Measurements from ENCODE around the gene SRRT. TPM values are rescaled to one million over a fixed set of nuclear protein-coding genes. Genes with fewer than 3 reads are reported as not detected.

Gene SRRT
- total and polyA plus RNA-seq, 2 of the 4 experiments (the other 2 are of a cell fraction) = 41.4 to 93.5 TPM

- Histone ChIP-seq H4K5ac (ENCODE audit: low read depth, low read length) (no peak overlapping the region), H2AFZ (replicated peaks; ENCODE audit: low read length, poor library complexity) (no peak overlapping the region), H3K27ac (ENCODE audit: insufficient read depth, low read length) (no peak overlapping the region), H3K23ac (ENCODE audit: low read depth, low read length) (no peak overlapping the region), H3K56ac (ENCODE audit: extremely low read depth, insufficient read depth, low read length) (no peak overlapping the region), H3K79me1 (ENCODE audit: low read depth in 1 of 2, low read length in 2 of 2) (peaks cover 0 to 5% of the 10 kb centered on the region in 2 experiments; a peak in 1 of 4 replicates), H2BK120ac (ENCODE audit: low read depth, low read length) (no peak overlapping the region), H3K18ac (ENCODE audit: low read depth, low read length) (no peak overlapping the region), H3K9me3 (ENCODE audit: control insufficient read depth, insufficient read depth, low read length) (no peaks in the 10 kb centered on the region), H2AK9ac (replicated peaks; ENCODE audit: low read depth, low read length, poor library complexity) (no peak overlapping the region), H2BK15ac (ENCODE audit: low read depth, low read length) (no peak overlapping the region), H3K4me2 (ENCODE audit: low read depth, low read length) (no peak overlapping the region), H3K36me3 (ENCODE audit: control insufficient read depth, insufficient read depth, low read length) (no peaks in the 10 kb centered on the region), H3K27me3 (ENCODE audit: control insufficient read depth, insufficient read depth, low read length) (no peaks in the 10 kb centered on the region), H3K14ac (replicated peaks; ENCODE audit: low read depth, low read length) (no peak overlapping the region), H4K8ac (ENCODE audit: low read depth in 2 of 2, low read length in 2 of 2) (no peak overlapping the region), H2BK20ac (ENCODE audit: low read depth, low read length) (no peak overlapping the region), H3K4ac (ENCODE audit: low read depth, low read length) (no peak overlapping the region), H2BK5ac (ENCODE audit: low read depth, low read length, poor library complexity, severe bottlenecking) (no peak overlapping the region), H3K4me3 (ENCODE audit: insufficient read depth, low read depth, low read length) (no peak overlapping the region), H2AK5ac (ENCODE audit: low read depth, low read length) (no peak overlapping the region), H3K9ac (ENCODE audit: low read depth, low read length) (no peak overlapping the region), H4K20me1 (ENCODE audit: insufficient read depth, low read length) (no peaks in the 10 kb centered on the region), H3K4me1 (ENCODE audit: control insufficient read depth, insufficient read depth, low read length) (no peaks in the 10 kb centered on the region), H4K91ac (ENCODE audit: insufficient read depth, low read depth, low read length) (no peak overlapping the region), H3K9me1 (ENCODE audit: insufficient read depth, low read length) (no peaks in the 10 kb centered on the region)
- BruUV-seq (replicated peaks) = no TSS peak
- POLR2A ChIA-PET (ENCODE audit: unreplicated experiment) = no interaction called here
- in situ Hi-C loops (cut with MboI; ENCODE audit: low sequenced_read_pairs) (no loop called here), intact Hi-C loops (cut with micrococcal nuclease) (loop anchor here (10.0 kb wide), 1 partner anchor 247 kb away; the partner anchor contains the start of genes FBXO24 and LRCH4), dilution Hi-C loops (cut with HindIII; ENCODE audit: low sequenced_read_pairs, unreplicated experiment) (no loop called here)
- no CpG with 5 or more reads among the region's 5 CpGs for WGBS, 2 experiments (ENCODE audit: extremely low coverage in 2 of 2, insufficient read length in 1 of 2)
- no peak for TF ChIP-seq USF2 (IDR thresholded peaks at IDR 0.05; ENCODE audit: low read depth, low read length)
- TF ChIP-seq ELK1 (IDR thresholded peaks at IDR 0.05; ENCODE audit: borderline replicate concordance, low read depth, low read length) = no peak
- no peak for TF ChIP-seq SMC3 (IDR thresholded peaks at IDR 0.05; ENCODE audit: low read depth, low read length)
- DNase-seq = no peak
- CTCF ChIA-PET = interaction anchor here (1.1 kb wide), 1 partner anchor 107 kb away, joined by 4 read pairs; no protein-coding TSS in a partner anchor
- ATAC-seq (ENCODE audit: low read depth) = no peak
These were observed 42.6 kb upstream of the SRRT start for GRCh38 chr7:100832281-100832633.
